A549 (cell line): ENCODE data around the gene REEP5.

Source experiments
- CBX8 ChIP-seq: fragments of 200-600 bp; sonication (generic); IDR thresholded peaks from 2 replicates; pipeline ENCODE4 v1.6.1; 2016
- CTCF ChIP-seq: fragments of >200 bp; sonication (Bioruptor Twin); formaldehyde crosslinking; IDR thresholded peaks from 3 replicates; pipeline ENCODE4 v1.5.1; 2016
- KDM1A ChIP-seq: fragments of 200-600 bp; sonication (generic); IDR thresholded peaks from 2 replicates; pipeline ENCODE4 v1.6.1; 2016; ENCODE audit warnings: low read depth, mild to moderate bottlenecking
- POLR2A ChIP-seq: IDR thresholded peaks from 2 replicates; pipeline ENCODE4 v1.6.1; 2012; ENCODE audit warnings: mild to moderate bottlenecking, low read length
- RAD21 ChIP-seq, 2 experiments: fragments of >200 bp in 1 of 2; sonication (Bioruptor Twin) in 1 of 2; formaldehyde crosslinking in 1 of 2; IDR thresholded peaks in 1 of 2; conservative IDR thresholded peaks in 1 of 2; 2 replicates in 1 of 2; 3 replicates in 1 of 2; pipeline ENCODE4 v1.6.1; 2012 to 2018; ENCODE audit warnings: inconsistent platforms in 1 of 2
- REST ChIP-seq: fragments of 200-600 bp; sonication (generic); IDR thresholded peaks from 2 replicates; pipeline ENCODE4 v1.6.1; 2016; ENCODE audit warnings: antibody characterized with exemption, mild to moderate bottlenecking, moderate library complexity
- SMC3 ChIP-seq: fragments of >200 bp; sonication (Bioruptor Twin); formaldehyde crosslinking; IDR thresholded peaks from 3 replicates; pipeline ENCODE4 v1.6.1; 2018; ENCODE audit warnings: inconsistent platforms
- ZC3H11A ChIP-seq: fragments of 450-650 bp; IDR thresholded peaks from 2 replicates; pipeline ENCODE4 v1.6.1; 2014; ENCODE audit warnings: antibody characterized with exemption, mild to moderate bottlenecking
- ZFP36 ChIP-seq: fragments of 450-650 bp; IDR thresholded peaks from 2 replicates; pipeline ENCODE4 v1.6.1; 2014; ENCODE audit warnings: borderline replicate concordance; ENCODE audit not compliant: partially characterized antibody

GRCh38 chr5:112933105-112933504 lies 11.1 kb upstream of the REEP5 start:
- TF ChIP-seq RAD21 (conservative IDR thresholded peaks at IDR 0.05 in 1 of 2, IDR thresholded peaks at IDR 0.05 in 1 of 2) (no peak), ZFP36 (no peak), POLR2A (no peak), CBX8 (no peak), SMC3 (no peak), REST (no peak), CTCF (no peak), ZC3H11A (no peak), KDM1A (no peak)
